NCI-H187 (cell line): Measurements from ENCODE around the gene TRAPPC10.

Experiments used
- DNase-seq, 2 experiments: peaks; one replicate each; lab custom pipeline; 2025; lab: John Stamatoyannopoulos, UW

The TRAPPC10 gene

GRCh38 chr21:43981871-43982210, 30.3 kb upstream of the TRAPPC10 start:
- DNase-seq = no peak

- no peak for DNase-seq
Measured at GRCh38 chr21:43982489-43983078, 29.5 kb upstream of the TRAPPC10 start.

- no peak for DNase-seq
Measured at GRCh38 chr21:43983390-43983789, 28.7 kb upstream of the TRAPPC10 start.

- DNase-seq = no peak
Measured at GRCh38 chr21:43983860-43984420, 28.2 kb upstream of the TRAPPC10 start.

- no peak for DNase-seq
Measured at GRCh38 chr21:43984905-43985689, 27.0 kb upstream of the TRAPPC10 start.

- DNase-seq = no peak
Measured at GRCh38 chr21:43985690-43986251, 26.3 kb upstream of the TRAPPC10 start.

- no peak for DNase-seq
Measured at GRCh38 chr21:43986544-43987451, 25.3 kb upstream of the TRAPPC10 start.

- no peak for DNase-seq
Measured at GRCh38 chr21:43987509-43987908, 24.6 kb upstream of the TRAPPC10 start.

GRCh38 chr21:43988016-43988415, 24.1 kb upstream of the TRAPPC10 start:
- DNase-seq = no peak

- DNase-seq = no peak
Measured at GRCh38 chr21:43988506-43989230, 23.4 kb upstream of the TRAPPC10 start.

GRCh38 chr21:43989401-43989800, 22.7 kb upstream of the TRAPPC10 start:
- no peak for DNase-seq

- no peak for DNase-seq
Measured at GRCh38 chr21:43991447-43991991, 20.6 kb upstream of the TRAPPC10 start.

GRCh38 chr21:43992121-43992520, 20.0 kb upstream of the TRAPPC10 start:
- DNase-seq = no peak

GRCh38 chr21:43993420-43993934, 18.6 kb upstream of the TRAPPC10 start:
- DNase-seq = no peak

GRCh38 chr21:43994085-43994484, 18.0 kb upstream of the TRAPPC10 start:
- DNase-seq = no peak

- DNase-seq = no peak
Measured at GRCh38 chr21:43994646-43995045, 17.5 kb upstream of the TRAPPC10 start.

GRCh38 chr21:43995521-43996105, 16.5 kb upstream of the TRAPPC10 start:
- DNase-seq = no peak

GRCh38 chr21:43997766-43998742, 14.1 kb upstream of the TRAPPC10 start:
- no peak for DNase-seq

GRCh38 chr21:44000360-44000759, 11.7 kb upstream of the TRAPPC10 start:
- no peak for DNase-seq
